ES-I3 (cell line): ENCODE data around the gene PARP8.
A peak's percentile ranks its signal among the peaks of the same experiment; 100 is the strongest.
"Not testable (repeated sequence)": the region's sequence is repeated elsewhere in the genome, so short reads cannot be mapped to it uniquely, and the experiment has no call there.

Experiments
- H3K36me3 ChIP-seq: 2 replicates; pipeline ENCODE4 v1.6.1; 2013; ENCODE audit warnings: mild to moderate bottlenecking, low read length, control low read depth, moderate library complexity; ENCODE audit not compliant: insufficient read depth
- H3K4me1 ChIP-seq: 2 replicates; pipeline ENCODE4 v1.6.1; 2013; ENCODE audit warnings: mild to moderate bottlenecking, control low read depth, low read length; ENCODE audit not compliant: insufficient read depth
- H3K9ac ChIP-seq: 2 replicates; pipeline ENCODE4 v1.6.1; 2013; ENCODE audit warnings: low read depth, mild to moderate bottlenecking, low read length, moderate library complexity
- H3K9me3 ChIP-seq: 2 replicates; pipeline ENCODE4 v1.6.1; 2013; ENCODE audit warnings: mild to moderate bottlenecking, low read length, moderate library complexity; ENCODE audit not compliant: control insufficient read depth, insufficient read depth

PARP8 gene

GRCh38 chr5:50667023-50667652 lies 701 bp downstream of the PARP8 start:
- no peaks in the 10 kb centered on the region; the same call in 1 of the 2 replicates for H3K36me3 ChIP-seq
- H3K9me3 ChIP-seq, result no peaks in the 10 kb centered on the region
- peaks cover 2% of the 10 kb centered on the region; the same call in 1 of the 2 replicates for H3K4me1 ChIP-seq
- H3K9ac ChIP-seq, result peak overlapping the region; percentile 74

GRCh38 chr5:50667653-50668595 lies 1.5 kb downstream of the PARP8 start:
- H3K9me3 ChIP-seq, result no peaks in the 10 kb centered on the region
- H3K9ac ChIP-seq, result peak overlapping the region; percentile 74
- H3K4me1 ChIP-seq, result peaks cover 10% of the 10 kb centered on the region; the same call in 1 of the 2 replicates
- no peaks in the 10 kb centered on the region; the same call in 1 of the 2 replicates for H3K36me3 ChIP-seq

GRCh38 chr5:50668636-50669035 lies 2.2 kb downstream of the PARP8 start:
- Histone ChIP-seq H3K4me1 (peaks cover 10% of the 10 kb centered on the region; the same call in 1 of the 2 replicates), H3K9ac (peak overlapping the region; percentile 74)
- not testable (repeated sequence) for H3K36me3 ChIP-seq, H3K9me3 ChIP-seq

- Histone ChIP-seq H3K9me3 (no peaks in the 10 kb centered on the region), H3K4me1 (peaks cover 10% of the 10 kb centered on the region; the same call in 1 of the 2 replicates), H3K36me3 (no peaks in the 10 kb centered on the region; the same call in 1 of the 2 replicates), H3K9ac (no peak overlapping the region)
Measured at GRCh38 chr5:50672663-50673062, 6.2 kb downstream of the PARP8 start.

- H3K4me1 ChIP-seq, result peaks cover 10% of the 10 kb centered on the region; the same call in 1 of the 2 replicates
- not testable (repeated sequence) for H3K9me3 ChIP-seq, H3K36me3 ChIP-seq, H3K9ac ChIP-seq
Measured at GRCh38 chr5:50673444-50673843, 7.0 kb downstream of the PARP8 start.

- no peaks in the 10 kb centered on the region for H3K9me3 ChIP-seq
- H3K4me1 ChIP-seq, result peaks cover 10% of the 10 kb centered on the region; the same call in 1 of the 2 replicates
- no peak overlapping the region for H3K9ac ChIP-seq
- H3K36me3 ChIP-seq, result no peaks in the 10 kb centered on the region; the same call in 1 of the 2 replicates
Measured at GRCh38 chr5:50675385-50675784, 8.9 kb downstream of the PARP8 start.

GRCh38 chr5:50679554-50679953 lies 13.1 kb downstream of the PARP8 start:
- not testable (repeated sequence) for H3K9me3 ChIP-seq, H3K4me1 ChIP-seq, H3K9ac ChIP-seq, H3K36me3 ChIP-seq

- Histone ChIP-seq H3K36me3 (no peaks in the 10 kb centered on the region), H3K4me1 (0 out of 2 replicates have a peak, but pooled peaks cover 3% of the 10 kb centered on the region), H3K9ac (no peak overlapping the region), H3K9me3 (no peaks in the 10 kb centered on the region)
Measured at GRCh38 chr5:50684721-50685120, 18.3 kb downstream of the PARP8 start.

- Histone ChIP-seq H3K9me3 (no peaks in the 10 kb centered on the region), H3K36me3 (no peaks in the 10 kb centered on the region), H3K9ac (no peak overlapping the region), H3K4me1 (peaks cover 11% of the 10 kb centered on the region)
Measured at GRCh38 chr5:50687548-50687947, 21.1 kb downstream of the PARP8 start.

- Histone ChIP-seq H3K9ac (no peak overlapping the region), H3K36me3 (no peaks in the 10 kb centered on the region), H3K4me1 (peaks cover 7% of the 10 kb centered on the region), H3K9me3 (no peaks in the 10 kb centered on the region)
Measured at GRCh38 chr5:50691399-50692016, 25.1 kb downstream of the PARP8 start.

GRCh38 chr5:50694027-50694590 lies 27.7 kb downstream of the PARP8 start:
- peaks cover 12% of the 10 kb centered on the region for H3K4me1 ChIP-seq

GRCh38 chr5:50694626-50695025 lies 28.2 kb downstream of the PARP8 start:
- peaks cover 17% of the 10 kb centered on the region for H3K4me1 ChIP-seq
- H3K36me3 ChIP-seq, H3K9me3 ChIP-seq, H3K9ac ChIP-seq: not testable (repeated sequence)

More at GRCh38 chr5:50694027-50694590, 27.7 kb downstream of the PARP8 start:
- Histone ChIP-seq H3K9me3 (no peaks in the 10 kb centered on the region), H3K36me3 (no peaks in the 10 kb centered on the region), H3K9ac (no peak overlapping the region)

- Histone ChIP-seq H3K9ac (no peak overlapping the region), H3K36me3 (no peaks in the 10 kb centered on the region)
Measured at GRCh38 chr5:50697739-50698138, 31.3 kb downstream of the PARP8 start.

GRCh38 chr5:50699737-50700136 lies 33.3 kb downstream of the PARP8 start:
- Histone ChIP-seq H3K9me3 (no peaks in the 10 kb centered on the region), H3K36me3 (no peaks in the 10 kb centered on the region), H3K9ac (no peak overlapping the region), H3K4me1 (peaks cover 10% of the 10 kb centered on the region)

More at GRCh38 chr5:50697739-50698138, 31.3 kb downstream of the PARP8 start:
- Histone ChIP-seq H3K9me3 (no peaks in the 10 kb centered on the region), H3K4me1 (peaks cover 10% of the 10 kb centered on the region)
